PFSK-1 (cell line): ENCODE measurements around the gene NPHP4.

Source experiments
- FOXP2 ChIP-seq: optimal IDR thresholded peaks from 2 replicates; pipeline ENCODE3; 2011; ENCODE audit warnings: borderline replicate concordance, control low read depth, inconsistent platforms; ENCODE audit not compliant: insufficient read depth; ENCODE audit errors: extremely low read length, extremely low read depth
- POLR2AphosphoS5 ChIP-seq: IDR thresholded peaks from 2 replicates; pipeline ENCODE4 v1.6.1; 2012; ENCODE audit warnings: low read depth, mild to moderate bottlenecking, control low read depth, low read length, moderate library complexity
- SIN3A ChIP-seq: IDR thresholded peaks from 2 replicates; pipeline ENCODE4 v1.6.1; 2012; ENCODE audit warnings: mild to moderate bottlenecking, low read length, moderate library complexity, borderline replicate concordance; ENCODE audit not compliant: insufficient read depth
- TAF1 ChIP-seq: IDR thresholded peaks from 2 replicates; pipeline ENCODE4 v1.6.1; 2012; ENCODE audit warnings: low read length, control low read depth, borderline replicate concordance; ENCODE audit not compliant: insufficient read depth
- TF ChIP-seq, protein P1 (sequence below), 2 experiments: IDR thresholded peaks; 2 replicates each; pipeline versions ENCODE4 v1.6.1 to v1.8.0; 2011 to 2012; ENCODE audit warnings: low read depth in 2 of 2, low read length in 2 of 2, control low read depth in 1 of 2, inconsistent platforms in 1 of 2, mild to moderate bottlenecking in 1 of 2, moderate library complexity in 1 of 2; ENCODE audit not compliant: insufficient read depth in 1 of 2

Gene NPHP4

DNA sequence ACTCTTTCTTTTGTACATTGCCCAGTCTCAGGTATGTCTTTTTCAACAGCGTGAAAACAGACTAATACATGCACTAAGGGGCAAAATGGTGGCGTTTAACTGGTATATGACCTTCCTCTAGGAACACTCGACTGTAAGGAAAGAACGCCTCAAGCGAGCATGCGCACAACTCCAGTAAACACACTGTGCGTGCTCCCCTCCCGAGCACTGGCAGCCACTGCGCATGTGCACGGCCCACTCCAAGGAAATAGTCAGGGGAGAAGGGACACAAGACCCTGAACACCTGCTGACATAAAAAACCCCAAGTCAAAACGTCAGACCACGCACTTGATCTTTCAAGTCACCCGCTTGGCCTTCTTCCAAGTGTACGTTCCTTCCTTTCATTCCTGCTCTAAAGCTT lies 173.5 kb downstream of the NPHP4 start:
- TF ChIP-seq SIN3A (no peak), POLR2AphosphoS5 (no peak), FOXP2 (no peak), TAF1 (no peak)
- TF ChIP-seq, protein P1, sequence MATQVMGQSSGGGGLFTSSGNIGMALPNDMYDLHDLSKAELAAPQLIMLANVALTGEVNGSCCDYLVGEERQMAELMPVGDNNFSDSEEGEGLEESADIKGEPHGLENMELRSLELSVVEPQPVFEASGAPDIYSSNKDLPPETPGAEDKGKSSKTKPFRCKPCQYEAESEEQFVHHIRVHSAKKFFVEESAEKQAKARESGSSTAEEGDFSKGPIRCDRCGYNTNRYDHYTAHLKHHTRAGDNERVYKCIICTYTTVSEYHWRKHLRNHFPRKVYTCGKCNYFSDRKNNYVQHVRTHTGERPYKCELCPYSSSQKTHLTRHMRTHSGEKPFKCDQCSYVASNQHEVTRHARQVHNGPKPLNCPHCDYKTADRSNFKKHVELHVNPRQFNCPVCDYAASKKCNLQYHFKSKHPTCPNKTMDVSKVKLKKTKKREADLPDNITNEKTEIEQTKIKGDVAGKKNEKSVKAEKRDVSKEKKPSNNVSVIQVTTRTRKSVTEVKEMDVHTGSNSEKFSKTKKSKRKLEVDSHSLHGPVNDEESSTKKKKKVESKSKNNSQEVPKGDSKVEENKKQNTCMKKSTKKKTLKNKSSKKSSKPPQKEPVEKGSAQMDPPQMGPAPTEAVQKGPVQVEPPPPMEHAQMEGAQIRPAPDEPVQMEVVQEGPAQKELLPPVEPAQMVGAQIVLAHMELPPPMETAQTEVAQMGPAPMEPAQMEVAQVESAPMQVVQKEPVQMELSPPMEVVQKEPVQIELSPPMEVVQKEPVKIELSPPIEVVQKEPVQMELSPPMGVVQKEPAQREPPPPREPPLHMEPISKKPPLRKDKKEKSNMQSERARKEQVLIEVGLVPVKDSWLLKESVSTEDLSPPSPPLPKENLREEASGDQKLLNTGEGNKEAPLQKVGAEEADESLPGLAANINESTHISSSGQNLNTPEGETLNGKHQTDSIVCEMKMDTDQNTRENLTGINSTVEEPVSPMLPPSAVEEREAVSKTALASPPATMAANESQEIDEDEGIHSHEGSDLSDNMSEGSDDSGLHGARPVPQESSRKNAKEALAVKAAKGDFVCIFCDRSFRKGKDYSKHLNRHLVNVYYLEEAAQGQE (IDR thresholded peaks at IDR 0.05; ENCODE audit: insufficient read depth in 1 of 2, low read depth in 2 of 2, low read length in 2 of 2) = no peak

DNA sequence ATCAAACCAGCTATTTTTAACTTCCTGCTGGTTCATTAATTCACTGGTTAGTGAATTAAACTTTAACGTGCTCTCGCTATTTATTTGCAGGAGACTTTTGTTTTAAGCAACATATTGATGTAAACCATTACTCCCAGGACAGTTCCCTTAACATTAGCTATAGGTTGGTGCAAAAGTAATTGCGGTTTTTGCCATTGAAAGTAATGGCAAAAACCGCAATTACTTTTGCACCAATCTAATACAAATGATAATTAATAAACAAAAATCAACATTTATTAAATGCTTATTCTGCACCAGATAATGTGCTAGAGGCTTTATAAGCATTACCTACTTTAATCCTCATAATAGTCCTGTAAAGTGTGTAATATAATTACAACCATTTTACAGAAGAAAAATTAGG lies 176.5 kb downstream of the NPHP4 start:
- no peak for TF ChIP-seq FOXP2
- TF ChIP-seq SIN3A = no peak
- TF ChIP-seq POLR2AphosphoS5 = no peak
- TF ChIP-seq, protein P1 (IDR thresholded peaks at IDR 0.05; ENCODE audit: insufficient read depth in 1 of 2, low read depth in 2 of 2, low read length in 2 of 2) = no peak
- TF ChIP-seq TAF1 = no peak

DNA sequence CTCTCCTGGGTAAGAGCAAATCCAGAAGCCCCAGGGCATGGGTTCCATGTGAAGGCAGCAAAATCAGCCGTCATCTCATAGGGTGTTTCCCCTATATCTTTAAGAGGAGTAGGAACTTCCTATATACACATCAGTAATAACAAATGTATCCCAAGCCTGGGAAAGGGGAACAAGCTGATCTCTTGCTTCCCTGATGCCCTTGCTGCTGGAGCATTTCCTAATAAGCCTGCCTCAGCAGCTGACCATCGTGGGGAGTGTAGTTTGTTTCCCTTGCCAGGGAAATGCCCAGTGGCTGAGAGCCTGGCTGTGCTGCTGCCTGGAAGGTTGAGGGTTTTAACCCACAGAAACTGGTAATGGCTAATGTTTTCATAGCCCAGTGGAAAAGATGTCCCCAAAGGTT lies 177.0 kb downstream of the NPHP4 start:
- no peak for TF ChIP-seq POLR2AphosphoS5
- no peak for TF ChIP-seq FOXP2
- no peak for TF ChIP-seq SIN3A
- TF ChIP-seq, protein P1 (IDR thresholded peaks at IDR 0.05; ENCODE audit: insufficient read depth in 1 of 2, low read depth in 2 of 2, low read length in 2 of 2) = no peak
- no peak for TF ChIP-seq TAF1

DNA sequence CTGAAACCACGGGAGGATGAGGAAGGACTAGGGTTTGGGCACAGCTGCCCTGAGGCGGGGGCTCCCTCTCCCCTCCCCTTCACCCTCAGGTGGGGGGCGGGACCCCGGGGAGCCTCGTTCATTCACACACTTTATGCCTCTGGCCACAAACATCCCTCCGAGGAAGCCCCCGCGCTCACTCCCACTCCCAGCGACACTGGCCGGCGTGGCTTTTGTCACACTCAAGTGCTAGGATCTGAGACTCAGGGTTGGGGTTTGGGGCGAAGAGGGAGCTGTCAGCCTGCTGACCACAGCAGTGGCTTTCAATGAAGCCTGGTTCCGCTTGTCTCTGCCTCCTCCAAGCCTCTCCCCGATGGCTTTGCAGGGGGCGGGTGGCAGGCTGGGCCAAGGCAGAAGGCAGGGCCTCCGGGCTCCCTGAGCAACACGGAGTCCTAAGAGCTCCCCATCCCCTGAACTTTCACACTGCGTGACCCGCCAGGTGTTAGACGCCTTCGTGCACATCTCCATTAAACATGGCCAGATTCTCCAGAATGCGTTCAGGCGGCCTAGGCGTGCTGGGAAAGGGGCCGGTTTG lies 178.1 kb downstream of the NPHP4 start:
- TF ChIP-seq FOXP2 = no peak
- TF ChIP-seq POLR2AphosphoS5 = no peak
- TF ChIP-seq SIN3A = no peak
- TF ChIP-seq, protein P1 (IDR thresholded peaks at IDR 0.05; ENCODE audit: insufficient read depth in 1 of 2, low read depth in 2 of 2, low read length in 2 of 2) = no peak
- TF ChIP-seq TAF1 = no peak

DNA sequence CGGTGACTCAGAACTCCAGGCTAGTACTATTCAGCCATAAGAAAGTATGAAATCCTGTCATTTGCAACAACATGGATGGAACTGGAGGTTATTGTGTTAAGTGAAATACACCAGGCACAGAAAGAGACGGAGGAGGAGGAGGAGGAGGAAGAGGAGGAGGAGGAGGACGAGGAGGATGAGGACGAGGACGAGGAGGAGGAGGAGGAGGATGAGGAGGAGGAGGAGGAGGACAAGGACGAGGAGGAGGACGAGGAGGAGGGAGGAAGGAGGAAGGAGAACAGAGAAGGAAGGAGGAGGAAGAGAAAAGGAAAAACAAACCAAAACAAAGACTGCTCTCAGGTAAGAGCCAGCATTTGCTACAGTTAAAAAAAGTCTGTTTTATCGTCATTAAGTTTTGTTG lies 178.7 kb downstream of the NPHP4 start:
- no peak for TF ChIP-seq TAF1
